Measurements from ENCODE around the gene ELK3.
A peak's percentile ranks its signal among the peaks of the same experiment; 100 is the strongest.

The ELK3 gene

GRCh38 chr12:96235484-96235826 lies 41.3 kb downstream of the ELK3 start:
- DNase-seq (ENCODE audit: low spot score), result no peak

- no peak for DNase-seq (ENCODE audit: low spot score)
These were observed 42.1 kb downstream of the ELK3 start for GRCh38 chr12:96236221-96236822.

GRCh38 chr12:96237035-96237434 lies 42.9 kb downstream of the ELK3 start:
- no peak for DNase-seq (ENCODE audit: low spot score)

GRCh38 chr12:96237465-96238077 lies 43.4 kb downstream of the ELK3 start:
- DNase-seq (ENCODE audit: low spot score), result peak; percentile 92

GRCh38 chr12:96238336-96239047 lies 44.3 kb downstream of the ELK3 start:
- DNase-seq (ENCODE audit: low spot score), result no peak

- no peak for DNase-seq (ENCODE audit: low spot score)
These were observed 45.8 kb downstream of the ELK3 start for GRCh38 chr12:96239711-96240635.

- no peak for DNase-seq (ENCODE audit: low spot score)
These were observed 46.5 kb downstream of the ELK3 start for GRCh38 chr12:96240656-96241055.

GRCh38 chr12:96241431-96241830 lies 47.3 kb downstream of the ELK3 start:
- no peak for DNase-seq (ENCODE audit: low spot score)

GRCh38 chr12:96241846-96242256 lies 47.7 kb downstream of the ELK3 start:
- peak; percentile 95 for DNase-seq (ENCODE audit: low spot score)

GRCh38 chr12:96242597-96242996 lies 48.4 kb downstream of the ELK3 start:
- DNase-seq (ENCODE audit: low spot score), result no peak

- no peak for DNase-seq (ENCODE audit: low spot score)
These were observed 50.7 kb downstream of the ELK3 start for GRCh38 chr12:96244826-96245225.

- DNase-seq (ENCODE audit: low spot score), result no peak
These were observed 52.8 kb downstream of the ELK3 start for GRCh38 chr12:96246926-96247505.

- DNase-seq (ENCODE audit: low spot score), result no peak
These were observed 53.4 kb downstream of the ELK3 start for GRCh38 chr12:96247563-96247962.

- no peak for DNase-seq (ENCODE audit: low spot score)
These were observed 54.2 kb downstream of the ELK3 start for GRCh38 chr12:96248136-96248931.

GRCh38 chr12:96249196-96250118 lies 55.3 kb downstream of the ELK3 start:
- peak; percentile 78 for DNase-seq (ENCODE audit: low spot score)

- DNase-seq (ENCODE audit: low spot score), result no peak
These were observed 56.0 kb downstream of the ELK3 start for GRCh38 chr12:96250119-96250685.

GRCh38 chr12:96255077-96255476 lies 60.9 kb downstream of the ELK3 start:
- peak; percentile 76 for DNase-seq (ENCODE audit: low spot score)

GRCh38 chr12:96256672-96257361 lies 62.6 kb downstream of the ELK3 start:
- DNase-seq (ENCODE audit: low spot score), result no peak

- DNase-seq (ENCODE audit: low spot score), result no peak
These were observed 63.5 kb downstream of the ELK3 start for GRCh38 chr12:96257550-96258103.

Data from hepatic stellate cell (primary cell).